GM23338 (cell line): Measurements from ENCODE around the gene SAPCD1. TPM values are rescaled to one million over a fixed set of nuclear protein-coding genes. Genes with fewer than 3 reads are reported as not detected.

Experiments
- ATAC-seq: fragments of 200-7000 bp; cut with Tn5 transposase; 3 replicates; pipeline ENCODE4 v1.9.1; 2020
- DNase-seq: peaks from one replicate; pipeline ENCODE4 v3.0.0-alpha.2; 2015; ENCODE audit warnings: low spot score
- H2AFZ ChIP-seq: fragments of 200-600 bp; sonication (generic); 2 replicates; pipeline ENCODE4 v1.8.0; 2016; ENCODE audit warnings: antibody characterized with exemption, mild to moderate bottlenecking, moderate library complexity
- H3F3A ChIP-seq: fragments of 200-600 bp; sonication (generic); replicated peaks from 2 replicates; pipeline ENCODE4 v1.8.0; 2017; ENCODE audit warnings: antibody characterized with exemption, mixed run types, low read depth
- H3K27ac ChIP-seq: fragments of 200-600 bp; sonication (generic); 2 replicates; pipeline ENCODE4 v1.6.1; 2016; ENCODE audit warnings: low read depth
- H3K27me3 ChIP-seq: fragments of 200-600 bp; sonication (generic); 2 replicates; pipeline ENCODE4 v1.8.0; 2016; ENCODE audit warnings: mild to moderate bottlenecking, mixed run types, moderate library complexity; ENCODE audit not compliant: insufficient read depth
- H3K36me3 ChIP-seq: fragments of 200-600 bp; sonication (generic); 2 replicates; pipeline ENCODE4 v1.8.0; 2016; ENCODE audit warnings: mild to moderate bottlenecking; ENCODE audit not compliant: insufficient read depth
- H3K4me1 ChIP-seq: fragments of 200-600 bp; sonication (generic); 2 replicates; pipeline ENCODE4 v1.8.0; 2016; ENCODE audit warnings: mild to moderate bottlenecking, moderate library complexity; ENCODE audit not compliant: insufficient read depth
- H3K4me2 ChIP-seq: fragments of 200-600 bp; sonication (generic); 2 replicates; pipeline ENCODE4 v1.7.1; 2017; ENCODE audit warnings: mixed run types
- H3K4me3 ChIP-seq: fragments of 200-600 bp; sonication (generic); 2 replicates; pipeline ENCODE4 v1.6.1; 2016; ENCODE audit warnings: mixed run types
- H3K79me2 ChIP-seq: fragments of 200-600 bp; sonication (generic); replicated peaks from 2 replicates; pipeline ENCODE4 v1.8.0; 2017; ENCODE audit warnings: mild to moderate bottlenecking; ENCODE audit not compliant: insufficient read depth
- H3K9me2 ChIP-seq: fragments of 200-600 bp; sonication (generic); 2 replicates; pipeline ENCODE4 v1.8.0; 2017; ENCODE audit not compliant: insufficient read depth
- H4K20me1 ChIP-seq: fragments of 200-600 bp; sonication (generic); replicated peaks from 2 replicates; pipeline ENCODE4 v1.8.0; 2017; ENCODE audit warnings: mild to moderate bottlenecking; ENCODE audit not compliant: insufficient read depth
- H3K27ac Mint-ChIP-seq: 2 replicates; pipeline ENCODE4 v1.8.0; 2020; ENCODE audit warnings: inconsistent platforms, mild to moderate bottlenecking, moderate library complexity, mixed read lengths
- H3K27me3 Mint-ChIP-seq: 3 replicates; pipeline ENCODE4 v1.8.0; 2022; ENCODE audit warnings: low read depth, mild to moderate bottlenecking, moderate library complexity, mixed read lengths, inconsistent platforms; ENCODE audit not compliant: insufficient read depth, poor library complexity
- H3K36me3 Mint-ChIP-seq: 3 replicates; pipeline ENCODE4 v1.8.0; 2021; ENCODE audit warnings: low read depth, mild to moderate bottlenecking, inconsistent platforms, moderate library complexity, mixed read lengths
- H3K4me1 Mint-ChIP-seq: 3 replicates; pipeline ENCODE4 v1.8.0; 2020; ENCODE audit warnings: mild to moderate bottlenecking, inconsistent platforms, mixed read lengths
- H3K4me3 Mint-ChIP-seq: 3 replicates; pipeline ENCODE4 v1.8.0; 2021; ENCODE audit warnings: moderate library complexity, mild to moderate bottlenecking, inconsistent platforms, mixed read lengths
- H3K9me3 Mint-ChIP-seq: 3 replicates; pipeline ENCODE4 v1.8.0; 2020; ENCODE audit warnings: moderate library complexity, mild to moderate bottlenecking, inconsistent platforms, mixed read lengths
- CREB1 ChIP-seq: fragments of 250-450 bp; sonication (Bioruptor Pico); IDR thresholded peaks from 2 replicates; pipeline ENCODE4 v1.5.0; 2020; ENCODE audit warnings: low read depth, mild to moderate bottlenecking, moderate library complexity
- CTCF ChIP-seq, 2 experiments: fragments of 200-600 bp in 1 of 2; sonication (generic) in 1 of 2; conservative IDR thresholded peaks; 2 replicates each; pipeline versions ENCODE4 v1.5.1 to v1.6.1; 2016 to 2017; ENCODE audit warnings: antibody characterized with exemption in 2 of 2, low read depth in 2 of 2, mild to moderate bottlenecking in 2 of 2, moderate library complexity in 1 of 2
- ETS1 ChIP-seq: IDR thresholded peaks from 2 replicates; pipeline ENCODE4 v1.6.1; 2016; ENCODE audit warnings: antibody characterized with exemption
- EZH2 ChIP-seq: fragments of 200-600 bp; sonication (generic); IDR thresholded peaks from one replicate; pipeline ENCODE4 v1.8.0; 2017; ENCODE audit warnings: antibody characterized with exemption, mild to moderate bottlenecking, low read depth; ENCODE audit not compliant: unreplicated experiment
- EZH2phosphoT487 ChIP-seq: fragments of 200-600 bp; sonication (generic); IDR thresholded peaks from one replicate; pipeline ENCODE4 v1.8.1; 2018; ENCODE audit warnings: antibody characterized with exemption; ENCODE audit not compliant: unreplicated experiment
- JUNB ChIP-seq: IDR thresholded peaks from one replicate; pipeline ENCODE4 v1.6.1; 2016; ENCODE audit warnings: antibody characterized with exemption; ENCODE audit not compliant: unreplicated experiment
- NANOG ChIP-seq: IDR thresholded peaks from 2 replicates; pipeline ENCODE4 v1.6.1; 2016; ENCODE audit warnings: antibody characterized with exemption, borderline replicate concordance
- POLR2AphosphoS5 ChIP-seq: IDR thresholded peaks from 2 replicates; pipeline ENCODE4 v1.6.1; 2016; ENCODE audit warnings: antibody characterized with exemption, low read depth
- REST ChIP-seq: IDR thresholded peaks from one replicate; pipeline ENCODE4 v1.6.1; 2018; ENCODE audit warnings: antibody characterized with exemption; ENCODE audit not compliant: unreplicated experiment
- STAT1 ChIP-seq: IDR thresholded peaks from one replicate; pipeline ENCODE4 v1.6.1; 2016; ENCODE audit warnings: antibody characterized with exemption; ENCODE audit not compliant: unreplicated experiment
- ZNF114 ChIP-seq: fragments of 250-450 bp; sonication (Bioruptor Pico); IDR thresholded peaks from 2 replicates; pipeline ENCODE4 v1.5.0; 2020; ENCODE audit warnings: mild to moderate bottlenecking, moderate library complexity
- ZNF331 ChIP-seq: fragments of 250-450 bp; sonication (Bioruptor Pico); IDR thresholded peaks from 2 replicates; pipeline ENCODE4 v1.5.0; 2020; ENCODE audit warnings: low read depth, mild to moderate bottlenecking, moderate library complexity
- polyA plus RNA-seq: library from polyadenylated mRNA; unstranded; fragments of >200 nt; fragmentation: Nextera tagmentation; extraction: Ambion mirVana; gene quantifications from 2 replicates; pipeline ENCODE4 v1.2.1, GENCODE V29; 2016
- total RNA-seq: library from RNA; depleted of rRNA; stranded (reverse); fragments of >200 nt; shearing (Covaris generic); gene quantifications from 2 replicates; pipeline ENCODE4 v1.2.3, GENCODE V29; 2014
- TF ChIP-seq, protein P1 (sequence below): fragments of 250-450 bp; sonication (Bioruptor Pico); IDR thresholded peaks from 2 replicates; pipeline ENCODE4 v1.5.0; 2020; ENCODE audit warnings: mild to moderate bottlenecking, moderate library complexity

The SAPCD1 gene
- total and polyA plus RNA-seq, 2 experiments from 2014 or later: 3.9 to 5.0 TPM

DNA sequence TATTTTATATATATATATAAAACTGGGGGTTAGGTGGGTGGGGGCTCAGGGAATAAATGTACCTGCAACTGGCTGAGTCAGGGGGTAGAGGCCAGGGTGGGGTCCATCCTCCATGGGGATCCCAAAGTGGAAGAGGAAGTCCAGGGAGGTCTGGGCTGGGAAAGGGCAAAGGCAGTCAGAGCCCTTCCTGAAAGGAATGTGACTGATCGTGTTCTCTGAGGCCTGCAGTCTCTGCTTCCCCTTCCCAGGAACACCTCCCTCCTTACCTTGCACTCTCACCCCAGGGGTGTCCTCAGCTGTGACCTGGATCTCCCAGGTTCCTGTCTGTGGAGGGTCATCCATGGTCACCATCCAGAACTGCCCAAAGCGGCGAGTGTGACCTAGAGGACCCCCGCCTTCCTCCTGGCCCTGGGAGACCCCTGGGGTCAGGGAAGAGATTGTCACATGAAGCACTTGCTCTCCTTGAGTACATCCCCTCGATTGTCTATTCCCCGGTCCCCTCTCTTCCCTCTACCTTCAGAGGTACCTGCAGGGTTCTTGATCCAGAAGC is 4.7 kb downstream of the SAPCD1 start:
- Histone ChIP-seq H2AFZ (no peak overlapping the region), H3F3A (0 out of 2 replicates have a peak, but pooled peaks cover 2% of the 10 kb centered on the region), H4K20me1 (no peaks in the 10 kb centered on the region), H3K4me2 (no peak overlapping the region), H3K4me3 (no peak overlapping the region), H3K9me2 (no peaks in the 10 kb centered on the region), H3K27me3 (no peaks in the 10 kb centered on the region), H3K4me1 (peaks cover 14% of the 10 kb centered on the region), H3K79me2 (no peaks in the 10 kb centered on the region), H3K27ac (no peak overlapping the region), H3K36me3 (no peaks in the 10 kb centered on the region)
- Mint-ChIP-seq H3K4me3 (no peak overlapping the region), H3K36me3 (peaks cover 4% of the 10 kb centered on the region), H3K9me3 (no peaks in the 10 kb centered on the region; the same call in 2 of the 3 replicates), H3K4me1 (peaks cover 24% of the 10 kb centered on the region), H3K27ac (no peak overlapping the region), H3K27me3 (peaks cover 17% of the 10 kb centered on the region)
- DNase-seq (no peak), ATAC-seq (no peak)
- no peak for TF ChIP-seq CREB1 (CRISPR knock-in tag)
- TF ChIP-seq, protein P1, sequence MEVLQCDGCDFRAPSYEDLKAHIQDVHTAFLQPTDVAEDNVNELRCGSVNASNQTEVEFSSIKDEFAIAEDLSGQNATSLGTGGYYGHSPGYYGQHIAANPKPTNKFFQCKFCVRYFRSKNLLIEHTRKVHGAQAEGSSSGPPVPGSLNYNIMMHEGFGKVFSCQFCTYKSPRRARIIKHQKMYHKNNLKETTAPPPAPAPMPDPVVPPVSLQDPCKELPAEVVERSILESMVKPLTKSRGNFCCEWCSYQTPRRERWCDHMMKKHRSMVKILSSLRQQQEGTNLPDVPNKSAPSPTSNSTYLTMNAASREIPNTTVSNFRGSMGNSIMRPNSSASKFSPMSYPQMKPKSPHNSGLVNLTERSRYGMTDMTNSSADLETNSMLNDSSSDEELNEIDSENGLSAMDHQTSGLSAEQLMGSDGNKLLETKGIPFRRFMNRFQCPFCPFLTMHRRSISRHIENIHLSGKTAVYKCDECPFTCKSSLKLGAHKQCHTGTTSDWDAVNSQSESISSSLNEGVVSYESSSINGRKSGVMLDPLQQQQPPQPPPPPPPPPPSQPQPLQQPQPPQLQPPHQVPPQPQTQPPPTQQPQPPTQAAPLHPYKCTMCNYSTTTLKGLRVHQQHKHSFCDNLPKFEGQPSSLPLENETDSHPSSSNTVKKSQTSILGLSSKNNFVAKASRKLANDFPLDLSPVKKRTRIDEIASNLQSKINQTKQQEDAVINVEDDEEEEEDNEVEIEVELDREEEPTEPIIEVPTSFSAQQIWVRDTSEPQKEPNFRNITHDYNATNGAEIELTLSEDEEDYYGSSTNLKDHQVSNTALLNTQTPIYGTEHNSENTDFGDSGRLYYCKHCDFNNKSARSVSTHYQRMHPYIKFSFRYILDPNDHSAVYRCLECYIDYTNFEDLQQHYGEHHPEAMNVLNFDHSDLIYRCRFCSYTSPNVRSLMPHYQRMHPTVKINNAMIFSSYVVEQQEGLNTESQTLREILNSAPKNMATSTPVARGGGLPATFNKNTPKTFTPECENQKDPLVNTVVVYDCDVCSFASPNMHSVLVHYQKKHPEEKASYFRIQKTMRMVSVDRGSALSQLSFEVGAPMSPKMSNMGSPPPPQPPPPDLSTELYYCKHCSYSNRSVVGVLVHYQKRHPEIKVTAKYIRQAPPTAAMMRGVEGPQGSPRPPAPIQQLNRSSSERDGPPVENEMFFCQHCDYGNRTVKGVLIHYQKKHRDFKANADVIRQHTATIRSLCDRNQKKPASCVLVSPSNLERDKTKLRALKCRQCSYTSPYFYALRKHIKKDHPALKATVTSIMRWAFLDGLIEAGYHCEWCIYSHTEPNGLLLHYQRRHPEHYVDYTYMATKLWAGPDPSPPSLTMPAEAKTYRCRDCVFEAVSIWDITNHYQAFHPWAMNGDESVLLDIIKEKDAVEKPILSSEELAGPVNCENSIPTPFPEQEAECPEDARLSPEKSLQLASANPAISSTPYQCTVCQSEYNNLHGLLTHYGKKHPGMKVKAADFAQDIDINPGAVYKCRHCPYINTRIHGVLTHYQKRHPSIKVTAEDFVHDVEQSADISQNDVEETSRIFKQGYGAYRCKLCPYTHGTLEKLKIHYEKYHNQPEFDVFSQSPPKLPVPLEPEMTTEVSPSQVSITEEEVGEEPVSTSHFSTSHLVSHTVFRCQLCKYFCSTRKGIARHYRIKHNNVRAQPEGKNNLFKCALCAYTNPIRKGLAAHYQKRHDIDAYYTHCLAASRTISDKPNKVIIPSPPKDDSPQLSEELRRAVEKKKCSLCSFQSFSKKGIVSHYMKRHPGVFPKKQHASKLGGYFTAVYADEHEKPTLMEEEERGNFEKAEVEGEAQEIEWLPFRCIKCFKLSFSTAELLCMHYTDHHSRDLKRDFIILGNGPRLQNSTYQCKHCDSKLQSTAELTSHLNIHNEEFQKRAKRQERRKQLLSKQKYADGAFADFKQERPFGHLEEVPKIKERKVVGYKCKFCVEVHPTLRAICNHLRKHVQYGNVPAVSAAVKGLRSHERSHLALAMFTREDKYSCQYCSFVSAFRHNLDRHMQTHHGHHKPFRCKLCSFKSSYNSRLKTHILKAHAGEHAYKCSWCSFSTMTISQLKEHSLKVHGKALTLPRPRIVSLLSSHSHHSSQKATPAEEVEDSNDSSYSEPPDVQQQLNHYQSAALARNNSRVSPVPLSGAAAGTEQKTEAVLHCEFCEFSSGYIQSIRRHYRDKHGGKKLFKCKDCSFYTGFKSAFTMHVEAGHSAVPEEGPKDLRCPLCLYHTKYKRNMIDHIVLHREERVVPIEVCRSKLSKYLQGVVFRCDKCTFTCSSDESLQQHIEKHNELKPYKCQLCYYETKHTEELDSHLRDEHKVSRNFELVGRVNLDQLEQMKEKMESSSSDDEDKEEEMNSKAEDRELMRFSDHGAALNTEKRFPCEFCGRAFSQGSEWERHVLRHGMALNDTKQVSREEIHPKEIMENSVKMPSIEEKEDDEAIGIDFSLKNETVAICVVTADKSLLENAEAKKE: no peak
- TF ChIP-seq ZNF331 (CRISPR knock-in tag): no peak
- TF ChIP-seq NANOG: no peak
- TF ChIP-seq ZNF114 (CRISPR knock-in tag): no peak
- no peak for TF ChIP-seq ETS1
- TF ChIP-seq STAT1: no peak
- TF ChIP-seq EZH2: no peak
- no peak for TF ChIP-seq REST
- no peak for TF ChIP-seq POLR2AphosphoS5
- TF ChIP-seq JUNB: no peak
- TF ChIP-seq CTCF (conservative IDR thresholded peaks at IDR 0.05; ENCODE audit: low read depth in 2 of 2): no peak
- no peak for TF ChIP-seq EZH2phosphoT487
